HCT116 (cell line): Measurements from ENCODE around the gene AMOTL2.

Source experiments
- ELF1 ChIP-seq: IDR thresholded peaks from 2 replicates; pipeline ENCODE4 v1.6.1; 2012; ENCODE audit warnings: low read depth, borderline replicate concordance
- TF ChIP-seq, protein P1 (sequence below), 3 experiments: fragments of 200-600 bp in 1 of 3; sonication (generic) in 1 of 3; IDR thresholded peaks in 2 of 3; conservative IDR thresholded peaks in 1 of 3; 2 replicates each; pipeline ENCODE4 v1.5.1; 2012 to 2017; ENCODE audit warnings: low read depth in 2 of 3, low read length in 2 of 3, antibody characterized with exemption in 1 of 3, borderline replicate concordance in 1 of 3, control low read depth in 1 of 3, mild to moderate bottlenecking in 1 of 3, mixed read lengths in 1 of 3, mixed run types in 1 of 3, moderate library complexity in 1 of 3; ENCODE audit not compliant: insufficient read depth in 1 of 3

DNA sequence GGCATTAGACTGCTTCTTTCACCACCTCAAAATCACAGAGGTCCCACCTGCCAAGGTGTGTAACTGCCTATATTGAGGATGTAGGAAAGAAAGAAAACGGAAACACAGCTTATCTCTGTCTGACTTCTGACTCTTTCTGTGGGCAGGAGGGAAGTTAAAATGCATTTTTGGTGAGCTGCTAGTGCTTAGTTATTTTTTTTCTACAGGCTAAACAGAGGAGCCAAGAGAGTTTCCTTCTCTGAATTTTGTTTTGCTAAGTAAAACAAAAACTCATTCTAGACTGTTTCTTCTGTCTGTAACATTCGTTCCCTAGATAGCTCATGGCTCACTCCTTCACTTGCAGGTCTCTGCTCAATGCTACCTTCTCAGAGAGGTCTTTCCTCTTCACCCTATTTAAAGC lies 18.8 kb upstream of the AMOTL2 start:
- TF ChIP-seq, protein P1, sequence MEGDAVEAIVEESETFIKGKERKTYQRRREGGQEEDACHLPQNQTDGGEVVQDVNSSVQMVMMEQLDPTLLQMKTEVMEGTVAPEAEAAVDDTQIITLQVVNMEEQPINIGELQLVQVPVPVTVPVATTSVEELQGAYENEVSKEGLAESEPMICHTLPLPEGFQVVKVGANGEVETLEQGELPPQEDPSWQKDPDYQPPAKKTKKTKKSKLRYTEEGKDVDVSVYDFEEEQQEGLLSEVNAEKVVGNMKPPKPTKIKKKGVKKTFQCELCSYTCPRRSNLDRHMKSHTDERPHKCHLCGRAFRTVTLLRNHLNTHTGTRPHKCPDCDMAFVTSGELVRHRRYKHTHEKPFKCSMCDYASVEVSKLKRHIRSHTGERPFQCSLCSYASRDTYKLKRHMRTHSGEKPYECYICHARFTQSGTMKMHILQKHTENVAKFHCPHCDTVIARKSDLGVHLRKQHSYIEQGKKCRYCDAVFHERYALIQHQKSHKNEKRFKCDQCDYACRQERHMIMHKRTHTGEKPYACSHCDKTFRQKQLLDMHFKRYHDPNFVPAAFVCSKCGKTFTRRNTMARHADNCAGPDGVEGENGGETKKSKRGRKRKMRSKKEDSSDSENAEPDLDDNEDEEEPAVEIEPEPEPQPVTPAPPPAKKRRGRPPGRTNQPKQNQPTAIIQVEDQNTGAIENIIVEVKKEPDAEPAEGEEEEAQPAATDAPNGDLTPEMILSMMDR (IDR thresholded peaks at IDR 0.05 in 2 of 3, conservative IDR thresholded peaks at IDR 0.05 in 1 of 3; ENCODE audit: borderline replicate concordance in 1 of 3, insufficient read depth in 1 of 3, low read depth in 2 of 3, low read length in 2 of 3) = no peak
- no peak for TF ChIP-seq ELF1
